ENCODE results near the gene TMEM87A.
"Not testable (repeated sequence)": the region's sequence is repeated elsewhere in the genome, so short reads cannot be mapped to it uniquely, and the experiment has no call there.

The TMEM87A gene, protein sequence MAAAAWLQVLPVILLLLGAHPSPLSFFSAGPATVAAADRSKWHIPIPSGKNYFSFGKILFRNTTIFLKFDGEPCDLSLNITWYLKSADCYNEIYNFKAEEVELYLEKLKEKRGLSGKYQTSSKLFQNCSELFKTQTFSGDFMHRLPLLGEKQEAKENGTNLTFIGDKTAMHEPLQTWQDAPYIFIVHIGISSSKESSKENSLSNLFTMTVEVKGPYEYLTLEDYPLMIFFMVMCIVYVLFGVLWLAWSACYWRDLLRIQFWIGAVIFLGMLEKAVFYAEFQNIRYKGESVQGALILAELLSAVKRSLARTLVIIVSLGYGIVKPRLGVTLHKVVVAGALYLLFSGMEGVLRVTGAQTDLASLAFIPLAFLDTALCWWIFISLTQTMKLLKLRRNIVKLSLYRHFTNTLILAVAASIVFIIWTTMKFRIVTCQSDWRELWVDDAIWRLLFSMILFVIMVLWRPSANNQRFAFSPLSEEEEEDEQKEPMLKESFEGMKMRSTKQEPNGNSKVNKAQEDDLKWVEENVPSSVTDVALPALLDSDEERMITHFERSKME
- 78.2 to 82.2 (median 81.1) reads per million in 3 donors for total RNA-seq

DNA sequence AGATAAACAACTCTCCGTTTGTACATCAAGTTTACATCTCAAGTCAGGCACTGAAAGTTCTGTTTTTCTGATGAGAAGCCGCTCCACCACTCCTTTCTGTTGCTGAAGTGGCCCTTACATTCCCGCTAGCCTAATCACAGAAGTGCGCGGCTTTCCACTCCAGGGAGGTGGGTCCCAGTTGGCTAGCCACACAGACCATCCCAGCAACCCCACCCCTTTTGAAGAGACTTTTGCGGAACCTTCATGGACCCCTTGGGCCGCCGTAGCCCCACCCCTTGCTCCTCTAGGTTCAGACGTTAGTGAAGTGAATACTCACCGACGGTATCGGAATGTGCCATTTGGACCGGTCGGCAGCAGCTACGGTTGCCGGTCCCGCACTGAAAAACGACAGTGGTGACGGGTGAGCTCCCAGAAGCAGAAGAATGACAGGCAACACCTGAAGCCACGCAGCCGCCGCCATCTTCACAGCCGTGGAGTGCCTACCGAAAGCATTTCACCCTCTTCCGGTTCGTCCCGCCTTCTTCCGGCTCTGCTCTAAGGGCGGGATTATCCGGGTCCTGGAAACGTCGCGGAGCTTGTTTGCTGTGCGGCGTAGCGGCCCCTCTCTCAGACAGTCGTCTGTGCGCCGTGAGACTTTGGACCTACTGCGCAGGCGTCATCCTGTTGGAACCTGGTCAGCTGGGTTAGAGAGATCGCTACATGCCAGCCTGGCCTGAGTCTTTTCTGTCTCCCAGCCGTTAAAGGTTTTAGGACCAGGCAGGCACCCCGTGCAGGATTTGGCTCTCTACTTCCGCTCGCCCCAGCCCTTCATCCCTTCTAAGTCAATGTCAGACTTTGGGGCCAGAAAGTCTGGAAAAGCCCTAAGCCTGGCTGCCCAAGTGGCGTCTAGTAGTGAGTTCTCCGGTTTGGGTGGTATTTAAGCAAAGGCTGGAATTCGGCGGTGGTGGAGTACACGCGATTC is at the start of gene TMEM87A, which contains the start of gene GANC:
TSS of gene TMEM87A (minus strand) at position 495 of the 961 bp plus-strand sequence. CDS start at position 460, 35 bp downstream.
TSS of gene GANC (plus strand) at position 263 of the 961 bp plus-strand sequence. CDS start 1,281 bp downstream, outside the sequence.
- H3K4me1 ChIP-seq (ENCODE audit: control insufficient read depth, insufficient read depth, low read length, poor library complexity, severe bottlenecking) = peaks cover 31% of the 10 kb centered on the region
- H3K9me3 ChIP-seq (ENCODE audit: control insufficient read depth, low read length) = no peaks in the 10 kb centered on the region
- H3K27me3 ChIP-seq (replicated peaks; ENCODE audit: control insufficient read depth, insufficient read depth, low read length, poor library complexity, severe bottlenecking) = no peaks in the 10 kb centered on the region
- H3K27ac ChIP-seq (ENCODE audit: insufficient read depth, low read length, poor library complexity, severe bottlenecking) = peak within 1 kb of the TSS; percentile 96
- peaks cover 4% of the 10 kb centered on the region for H3K36me3 ChIP-seq (ENCODE audit: control insufficient read depth, insufficient read depth, low read length)
- peak within 1 kb of the TSS; percentile 88 for H3K4me3 ChIP-seq (ENCODE audit: insufficient read depth, low read depth, low read length, poor library complexity, severe bottlenecking)
- DNase-seq = peak; percentile 92 to 96 (median 94)

DNA sequence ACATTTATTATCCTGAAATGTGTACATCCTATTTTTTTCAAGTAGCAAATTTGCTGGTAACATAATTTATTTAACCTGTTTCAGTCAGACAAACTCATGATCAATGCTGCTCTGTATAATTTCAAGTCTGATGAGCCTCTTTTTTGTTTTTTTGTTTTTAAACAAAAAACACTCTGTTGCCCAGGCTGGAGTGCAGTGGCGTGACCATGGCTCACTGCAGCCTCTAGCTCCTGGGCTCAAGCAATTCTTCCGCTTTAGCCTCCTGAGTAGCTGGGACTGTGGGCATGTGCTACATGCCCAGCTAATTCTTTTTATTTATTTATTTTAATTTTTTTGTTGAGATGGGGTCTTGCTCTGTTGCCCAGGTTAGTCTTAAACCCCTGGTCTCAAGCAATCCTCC is 46.0 kb upstream of the TMEM87A start:
- no peaks in the 10 kb centered on the region for H3K27me3 ChIP-seq (replicated peaks; ENCODE audit: control insufficient read depth, insufficient read depth, low read length, poor library complexity, severe bottlenecking)
- DNase-seq = no peak
- H3K36me3 ChIP-seq (ENCODE audit: control insufficient read depth, insufficient read depth, low read length) = peaks cover 12% of the 10 kb centered on the region
- no peak overlapping the region for H3K4me3 ChIP-seq (ENCODE audit: insufficient read depth, low read depth, low read length, poor library complexity, severe bottlenecking)
- no peak overlapping the region for H3K27ac ChIP-seq (ENCODE audit: insufficient read depth, low read length, poor library complexity, severe bottlenecking)
- no peaks in the 10 kb centered on the region for H3K9me3 ChIP-seq (ENCODE audit: control insufficient read depth, low read length)
- no peaks in the 10 kb centered on the region for H3K4me1 ChIP-seq (ENCODE audit: control insufficient read depth, insufficient read depth, low read length, poor library complexity, severe bottlenecking)

DNA sequence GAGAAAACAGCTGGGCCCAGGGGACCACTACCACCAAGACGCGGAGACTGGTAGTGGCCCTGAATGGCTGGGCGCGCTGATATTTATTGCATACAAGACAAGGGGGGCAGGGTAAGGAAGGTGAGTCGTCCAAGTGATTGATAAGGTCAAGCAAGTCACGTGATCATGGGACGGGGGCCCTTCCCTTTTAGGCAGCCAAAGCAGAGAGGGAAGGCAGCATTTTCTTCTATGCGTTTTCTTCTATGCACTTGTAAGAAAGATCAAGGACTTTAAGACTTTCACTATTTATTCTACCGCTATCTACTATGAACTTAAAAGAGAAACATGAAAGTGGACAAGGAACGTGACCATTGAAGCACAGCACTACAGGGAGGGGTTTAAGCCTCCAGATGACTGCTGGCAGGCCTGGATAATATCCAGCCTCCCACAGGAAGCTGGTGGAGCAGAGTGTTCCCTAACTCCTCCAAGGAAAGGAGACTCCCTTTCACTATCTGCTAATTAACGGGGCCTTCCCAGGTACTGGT is 43.1 kb upstream of the TMEM87A start:
- not testable (repeated sequence) for H3K9me3 ChIP-seq (ENCODE audit: control insufficient read depth, low read length); DNase-seq; H3K27ac ChIP-seq (ENCODE audit: insufficient read depth, low read length, poor library complexity, severe bottlenecking); H3K4me3 ChIP-seq (ENCODE audit: insufficient read depth, low read depth, low read length, poor library complexity, severe bottlenecking); H3K27me3 ChIP-seq (replicated peaks; ENCODE audit: control insufficient read depth, insufficient read depth, low read length, poor library complexity, severe bottlenecking); H3K4me1 ChIP-seq (ENCODE audit: control insufficient read depth, insufficient read depth, low read length, poor library complexity, severe bottlenecking); H3K36me3 ChIP-seq (ENCODE audit: control insufficient read depth, insufficient read depth, low read length)

DNA sequence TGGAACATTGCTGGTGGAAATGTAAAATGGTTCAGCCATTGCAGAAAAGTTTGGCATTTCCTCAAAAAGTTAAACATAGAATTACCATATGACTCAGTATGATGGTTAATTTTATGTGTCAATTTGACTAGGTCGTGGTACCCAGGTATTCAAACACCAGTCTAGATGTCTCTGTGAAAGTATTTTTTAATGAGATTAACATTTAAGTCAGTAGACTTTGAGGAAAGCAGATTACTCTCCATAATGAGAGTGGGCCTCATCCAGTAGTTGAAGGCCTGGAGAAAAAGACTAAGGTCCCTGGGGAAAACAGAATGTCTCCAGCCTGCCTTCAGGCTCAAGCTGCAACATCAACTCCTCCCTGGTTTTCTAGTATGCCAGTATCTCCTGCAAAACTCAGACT is 42.3 kb upstream of the TMEM87A start:
- H3K4me3 ChIP-seq (ENCODE audit: insufficient read depth, low read depth, low read length, poor library complexity, severe bottlenecking) = no peak overlapping the region
- no peak for DNase-seq
- no peaks in the 10 kb centered on the region for H3K9me3 ChIP-seq (ENCODE audit: control insufficient read depth, low read length)
- H3K4me1 ChIP-seq (ENCODE audit: control insufficient read depth, insufficient read depth, low read length, poor library complexity, severe bottlenecking) = no peaks in the 10 kb centered on the region
- H3K27ac ChIP-seq (ENCODE audit: insufficient read depth, low read length, poor library complexity, severe bottlenecking) = no peak overlapping the region
- no peaks in the 10 kb centered on the region for H3K27me3 ChIP-seq (replicated peaks; ENCODE audit: control insufficient read depth, insufficient read depth, low read length, poor library complexity, severe bottlenecking)
- H3K36me3 ChIP-seq (ENCODE audit: control insufficient read depth, insufficient read depth, low read length) = peaks cover 5% of the 10 kb centered on the region

DNA sequence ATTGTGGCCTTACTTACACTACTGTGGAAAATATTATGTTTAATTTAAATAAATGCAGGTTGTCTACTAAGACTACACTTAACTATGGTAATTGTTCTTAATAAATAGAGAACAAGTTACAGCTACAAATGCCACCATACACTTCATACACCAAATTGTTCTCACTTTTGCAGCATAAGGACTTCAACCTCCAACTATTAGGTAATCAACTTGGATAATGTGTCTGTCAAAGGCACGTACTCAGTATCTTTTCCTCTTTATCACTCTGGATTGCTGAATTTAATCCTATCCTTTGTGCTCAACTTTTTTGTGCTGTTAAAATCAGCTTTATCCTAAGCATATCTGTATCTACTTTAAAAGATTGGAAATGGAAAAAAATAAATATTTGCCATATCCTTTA is 41.6 kb upstream of the TMEM87A start:
- H3K4me1 ChIP-seq (ENCODE audit: control insufficient read depth, insufficient read depth, low read length, poor library complexity, severe bottlenecking) = no peaks in the 10 kb centered on the region
- peaks cover 5% of the 10 kb centered on the region for H3K36me3 ChIP-seq (ENCODE audit: control insufficient read depth, insufficient read depth, low read length)
- DNase-seq = no peak
- no peak overlapping the region for H3K27ac ChIP-seq (ENCODE audit: insufficient read depth, low read length, poor library complexity, severe bottlenecking)
- H3K9me3 ChIP-seq (ENCODE audit: control insufficient read depth, low read length) = no peaks in the 10 kb centered on the region
- no peaks in the 10 kb centered on the region for H3K27me3 ChIP-seq (replicated peaks; ENCODE audit: control insufficient read depth, insufficient read depth, low read length, poor library complexity, severe bottlenecking)
- no peak overlapping the region for H3K4me3 ChIP-seq (ENCODE audit: insufficient read depth, low read depth, low read length, poor library complexity, severe bottlenecking)

DNA sequence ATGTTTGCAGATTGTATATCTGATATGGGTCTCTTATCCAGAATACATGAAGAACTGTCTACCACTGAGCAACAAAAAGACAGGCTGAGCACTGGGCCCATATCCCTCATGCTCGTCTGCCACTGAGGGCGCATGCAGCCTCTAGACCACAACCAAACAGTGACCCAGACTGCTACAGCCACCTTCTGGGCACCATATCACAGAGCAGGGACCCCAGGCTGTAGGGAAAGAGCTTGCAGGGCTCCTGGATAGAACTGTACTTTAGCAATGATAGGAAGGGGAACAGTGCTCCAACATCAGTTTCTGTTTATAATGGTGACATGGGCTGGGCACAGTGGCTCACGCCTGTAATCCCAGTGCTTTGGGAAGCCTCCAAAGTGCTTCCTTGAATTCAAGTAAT is 40.2 kb upstream of the TMEM87A start:
- peaks cover 5% of the 10 kb centered on the region for H3K36me3 ChIP-seq (ENCODE audit: control insufficient read depth, insufficient read depth, low read length)
- no peak overlapping the region for H3K27ac ChIP-seq (ENCODE audit: insufficient read depth, low read length, poor library complexity, severe bottlenecking)

DNA sequence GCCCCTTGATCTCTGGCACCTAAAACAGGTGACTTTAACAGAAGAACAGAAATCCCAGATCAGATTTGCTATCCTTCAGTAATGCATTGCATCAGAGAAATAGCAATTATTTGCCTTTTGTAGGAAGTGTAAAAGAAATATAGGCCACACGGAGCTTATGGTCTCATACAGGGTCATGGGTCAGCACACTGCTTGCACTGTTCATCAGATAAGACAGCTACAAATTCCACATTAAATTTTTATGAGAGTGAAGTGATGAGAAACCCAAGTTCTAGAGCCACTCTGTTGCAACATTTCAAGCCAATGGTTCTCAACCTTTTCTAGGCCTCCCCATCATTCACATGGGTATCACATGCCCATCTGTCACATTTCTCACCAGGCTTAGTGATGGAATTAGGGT is 33.4 kb upstream of the TMEM87A start:
- no peak for DNase-seq

More for the DNA sequence above, 40.2 kb upstream of the TMEM87A start:
- Histone ChIP-seq H3K4me1 (ENCODE audit: control insufficient read depth, insufficient read depth, low read length, poor library complexity, severe bottlenecking) (no peaks in the 10 kb centered on the region), H3K9me3 (ENCODE audit: control insufficient read depth, low read length) (no peaks in the 10 kb centered on the region), H3K4me3 (ENCODE audit: insufficient read depth, low read depth, low read length, poor library complexity, severe bottlenecking) (no peak overlapping the region), H3K27me3 (replicated peaks; ENCODE audit: control insufficient read depth, insufficient read depth, low read length, poor library complexity, severe bottlenecking) (no peaks in the 10 kb centered on the region)
- no peak for DNase-seq

DNA sequence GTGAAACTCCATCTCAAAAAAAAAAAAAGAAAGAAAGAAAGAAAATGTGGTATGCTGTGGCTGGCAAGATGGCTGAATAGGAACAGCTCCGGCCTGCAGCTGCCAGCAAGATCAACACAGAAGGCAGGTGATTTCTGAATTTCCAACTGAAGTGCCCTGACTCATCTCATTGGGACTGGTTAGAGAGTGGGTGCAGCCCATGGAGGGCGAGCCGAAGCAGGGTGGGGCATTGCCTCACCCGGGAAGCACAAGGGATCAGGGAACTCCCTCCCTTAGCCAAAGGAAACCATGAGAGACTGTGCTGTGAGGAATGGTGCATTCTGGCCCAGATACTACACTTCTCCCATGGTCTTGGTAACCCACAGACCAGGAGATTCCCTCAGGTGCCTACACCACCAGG is 27.8 kb upstream of the TMEM87A start:
- not testable (repeated sequence) for H3K4me1 ChIP-seq (ENCODE audit: control insufficient read depth, insufficient read depth, low read length, poor library complexity, severe bottlenecking); H3K27me3 ChIP-seq (replicated peaks; ENCODE audit: control insufficient read depth, insufficient read depth, low read length, poor library complexity, severe bottlenecking); H3K9me3 ChIP-seq (ENCODE audit: control insufficient read depth, low read length); H3K4me3 ChIP-seq (ENCODE audit: insufficient read depth, low read depth, low read length, poor library complexity, severe bottlenecking); H3K36me3 ChIP-seq (ENCODE audit: control insufficient read depth, insufficient read depth, low read length); H3K27ac ChIP-seq (ENCODE audit: insufficient read depth, low read length, poor library complexity, severe bottlenecking); DNase-seq

More for the DNA sequence above, 33.4 kb upstream of the TMEM87A start:
- Histone ChIP-seq H3K27me3 (replicated peaks; ENCODE audit: control insufficient read depth, insufficient read depth, low read length, poor library complexity, severe bottlenecking) (no peaks in the 10 kb centered on the region), H3K4me3 (ENCODE audit: insufficient read depth, low read depth, low read length, poor library complexity, severe bottlenecking) (no peak overlapping the region), H3K36me3 (ENCODE audit: control insufficient read depth, insufficient read depth, low read length) (peaks cover 12% of the 10 kb centered on the region), H3K27ac (ENCODE audit: insufficient read depth, low read length, poor library complexity, severe bottlenecking) (no peak overlapping the region), H3K4me1 (ENCODE audit: control insufficient read depth, insufficient read depth, low read length, poor library complexity, severe bottlenecking) (no peaks in the 10 kb centered on the region), H3K9me3 (ENCODE audit: control insufficient read depth, low read length) (no peaks in the 10 kb centered on the region)

DNA sequence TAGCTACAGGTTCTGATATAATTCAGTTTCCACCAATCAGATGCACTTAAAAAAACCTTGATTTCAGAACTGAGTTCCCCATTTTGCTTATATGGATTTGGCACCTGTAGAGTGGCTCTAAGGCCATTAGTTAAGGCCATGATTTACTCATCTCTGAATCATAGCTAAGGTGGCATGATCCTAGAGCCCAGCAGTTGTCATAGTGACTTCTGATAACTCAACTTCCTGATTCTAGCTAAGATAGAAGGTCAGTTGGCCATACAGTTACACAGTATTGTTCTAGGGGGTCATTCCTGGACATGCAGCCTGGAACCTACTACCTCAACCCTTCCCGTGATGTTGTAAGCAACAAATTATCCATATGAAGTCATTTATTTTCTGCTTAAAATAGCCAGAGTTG is 15.9 kb upstream of the TMEM87A start:
- no peak overlapping the region for H3K27ac ChIP-seq (ENCODE audit: insufficient read depth, low read length, poor library complexity, severe bottlenecking)
- H3K4me3 ChIP-seq (ENCODE audit: insufficient read depth, low read depth, low read length, poor library complexity, severe bottlenecking) = no peak overlapping the region
- H3K36me3 ChIP-seq (ENCODE audit: control insufficient read depth, insufficient read depth, low read length) = peaks cover 24% of the 10 kb centered on the region
- H3K4me1 ChIP-seq (ENCODE audit: control insufficient read depth, insufficient read depth, low read length, poor library complexity, severe bottlenecking) = no peaks in the 10 kb centered on the region
- H3K9me3 ChIP-seq (ENCODE audit: control insufficient read depth, low read length) = no peaks in the 10 kb centered on the region
- DNase-seq = no peak
- no peaks in the 10 kb centered on the region for H3K27me3 ChIP-seq (replicated peaks; ENCODE audit: control insufficient read depth, insufficient read depth, low read length, poor library complexity, severe bottlenecking)

All from effector memory CD4-positive, alpha-beta T cell (primary cell).